ENCODE results near the gene CALY.
A peak's percentile ranks its signal among the peaks of the same experiment; 100 is the strongest.

Gene CALY

GRCh38 chr10:133309100-133309719 lies 27.5 kb downstream of the CALY start:
- peak; percentile 84 to 94 for DNase-seq

GRCh38 chr10:133308421-133309099 lies 28.1 kb downstream of the CALY start, which contains the start of the genes TUBGCP2 and ZNF511:
TSS of gene TUBGCP2 (minus strand) at chr10:133308872. CDS start at chr10:133302941, 5,931 bp downstream.
TSS of gene ZNF511 (plus strand) at chr10:133308914. CDS start at chr10:133308944, 30 bp downstream.
- DNase-seq = peak; percentile 87 to 90

- DNase-seq = peak; percentile 82 to 83
Measured at GRCh38 chr10:133307776-133308420, 28.8 kb downstream of the CALY start.

- no peak for DNase-seq
Measured at GRCh38 chr10:133306941-133307379, 29.7 kb downstream of the CALY start.

- no peak for DNase-seq
Measured at GRCh38 chr10:133306097-133306476, 30.6 kb downstream of the CALY start.

GRCh38 chr10:133303206-133303605 lies 33.5 kb downstream of the CALY start:
- no peak for DNase-seq

- DNase-seq = no peak
Measured at GRCh38 chr10:133302230-133302629, 34.5 kb downstream of the CALY start.

- no peak for DNase-seq
Measured at GRCh38 chr10:133299738-133300137, 37.0 kb downstream of the CALY start.

- no peak for DNase-seq
Measured at GRCh38 chr10:133299224-133299623, 37.5 kb downstream of the CALY start.

- DNase-seq = no peak
Measured at GRCh38 chr10:133298466-133298865, 38.2 kb downstream of the CALY start.

GRCh38 chr10:133297504-133297903 lies 39.2 kb downstream of the CALY start:
- no peak for DNase-seq

- no peak for DNase-seq
Measured at GRCh38 chr10:133295426-133296320, 41.0 kb downstream of the CALY start.

- no peak for DNase-seq
Measured at GRCh38 chr10:133294189-133294588, 42.5 kb downstream of the CALY start.

- DNase-seq = no peak
Measured at GRCh38 chr10:133293810-133294119, 42.9 kb downstream of the CALY start.

- no peak for DNase-seq
Measured at GRCh38 chr10:133292919-133293809, 43.5 kb downstream of the CALY start.

GRCh38 chr10:133289761-133290160 lies 46.9 kb downstream of the CALY start:
- no peak for DNase-seq

- no peak for DNase-seq
Measured at GRCh38 chr10:133287832-133288500, 48.7 kb downstream of the CALY start.

GRCh38 chr10:133286366-133286765 lies 50.3 kb downstream of the CALY start:
- DNase-seq = no peak

- DNase-seq = no peak
Measured at GRCh38 chr10:133285217-133285616, 51.5 kb downstream of the CALY start.

- DNase-seq = no peak
Measured at GRCh38 chr10:133283931-133284330, 52.8 kb downstream of the CALY start.

GRCh38 chr10:133282846-133283390 lies 53.8 kb downstream of the CALY start:
- DNase-seq = no peak
